NCI-H146 treated with DMSO at 0.1 percent for 48 hours (cell line): ENCODE results near the gene ECHS1.
"Not testable (repeated sequence)": the region's sequence is repeated elsewhere in the genome, so short reads cannot be mapped to it uniquely, and the experiment has no call there.

ENCODE experiments used
- DNase-seq: peaks from one replicate; lab custom pipeline; 2025; ENCODE audit not compliant: unreplicated experiment; lab: John Stamatoyannopoulos, UW

Gene ECHS1

DNA sequence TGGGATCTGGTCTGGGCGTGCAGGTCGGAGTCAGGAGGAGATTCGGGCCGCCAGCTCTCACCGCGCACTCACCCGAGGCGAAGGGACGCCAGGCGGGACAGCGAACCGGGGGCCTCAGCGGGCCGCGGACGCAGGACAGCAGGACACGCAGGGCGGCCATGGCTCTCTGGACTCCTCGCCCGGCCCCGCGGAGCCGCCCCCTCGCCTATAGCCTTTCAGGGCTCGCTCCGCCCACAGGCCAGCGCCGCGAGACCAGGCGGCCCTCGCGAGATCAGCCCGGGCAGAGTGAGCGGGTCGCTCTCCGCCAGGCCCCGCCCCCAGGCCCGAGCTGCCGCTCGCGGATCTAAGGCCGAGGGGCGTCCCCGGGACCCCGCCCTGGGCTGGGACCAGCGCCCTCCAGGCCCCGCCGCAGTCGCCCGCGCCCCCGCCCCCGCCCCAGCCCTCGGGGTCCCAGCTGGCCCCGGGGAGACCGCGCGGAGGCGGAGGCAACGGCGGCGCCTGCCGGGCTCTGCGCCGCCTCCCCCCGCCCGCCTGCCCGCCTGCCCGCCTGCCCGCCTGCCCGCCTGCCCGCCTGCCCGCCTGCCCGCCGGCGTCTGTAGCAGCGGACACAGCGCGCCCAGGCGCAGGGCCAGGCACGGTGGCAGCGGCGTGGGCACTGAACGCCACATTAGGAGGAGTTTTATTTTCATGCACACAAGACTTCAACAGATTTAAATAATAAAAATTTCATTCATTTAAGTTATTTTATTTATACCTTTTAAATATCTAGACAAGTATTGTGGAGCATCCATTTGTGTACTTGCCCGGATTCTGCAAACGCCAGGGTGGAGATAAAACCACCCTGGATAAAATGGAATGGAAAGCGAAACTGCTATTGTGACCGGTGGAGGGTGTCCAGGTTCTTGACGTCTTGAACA lies at the start of gene ECHS1:
Gene ECHS1 (minus strand): TSS at position 181 of the 917 bp plus-strand sequence. CDS start 21 bp downstream, at position 160.
- DNase-seq = peak; percentile 76

DNA sequence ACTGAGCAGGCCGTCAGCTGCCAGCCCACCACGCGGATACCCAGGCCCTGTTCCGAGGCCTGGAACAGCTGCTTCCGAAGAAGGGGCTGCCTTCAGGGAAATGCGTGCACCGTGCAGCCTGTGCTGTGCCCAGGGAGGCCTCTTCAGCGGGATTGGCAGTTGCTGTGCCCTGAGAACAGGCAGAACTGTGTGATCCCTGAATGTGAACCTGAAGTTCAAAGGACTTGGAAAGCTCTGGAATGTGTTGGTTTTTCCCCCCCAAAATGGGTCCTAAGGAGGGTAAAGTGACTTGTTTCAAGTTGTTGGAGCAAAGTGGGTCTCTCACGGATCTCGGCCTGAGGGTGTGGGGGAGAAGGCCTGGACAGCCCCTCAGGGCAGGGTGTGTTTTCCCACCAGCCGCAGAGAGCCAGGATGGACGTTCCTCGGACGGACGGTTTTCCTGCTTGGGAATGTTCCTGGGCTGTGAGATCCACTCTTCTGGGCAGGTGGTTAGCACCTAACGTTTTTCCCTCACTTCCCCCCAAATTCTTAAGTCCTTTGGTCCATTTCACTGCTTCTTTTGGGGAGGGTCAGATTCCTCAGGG lies 49.2 kb upstream of the ECHS1 start:
- no peak for DNase-seq

DNA sequence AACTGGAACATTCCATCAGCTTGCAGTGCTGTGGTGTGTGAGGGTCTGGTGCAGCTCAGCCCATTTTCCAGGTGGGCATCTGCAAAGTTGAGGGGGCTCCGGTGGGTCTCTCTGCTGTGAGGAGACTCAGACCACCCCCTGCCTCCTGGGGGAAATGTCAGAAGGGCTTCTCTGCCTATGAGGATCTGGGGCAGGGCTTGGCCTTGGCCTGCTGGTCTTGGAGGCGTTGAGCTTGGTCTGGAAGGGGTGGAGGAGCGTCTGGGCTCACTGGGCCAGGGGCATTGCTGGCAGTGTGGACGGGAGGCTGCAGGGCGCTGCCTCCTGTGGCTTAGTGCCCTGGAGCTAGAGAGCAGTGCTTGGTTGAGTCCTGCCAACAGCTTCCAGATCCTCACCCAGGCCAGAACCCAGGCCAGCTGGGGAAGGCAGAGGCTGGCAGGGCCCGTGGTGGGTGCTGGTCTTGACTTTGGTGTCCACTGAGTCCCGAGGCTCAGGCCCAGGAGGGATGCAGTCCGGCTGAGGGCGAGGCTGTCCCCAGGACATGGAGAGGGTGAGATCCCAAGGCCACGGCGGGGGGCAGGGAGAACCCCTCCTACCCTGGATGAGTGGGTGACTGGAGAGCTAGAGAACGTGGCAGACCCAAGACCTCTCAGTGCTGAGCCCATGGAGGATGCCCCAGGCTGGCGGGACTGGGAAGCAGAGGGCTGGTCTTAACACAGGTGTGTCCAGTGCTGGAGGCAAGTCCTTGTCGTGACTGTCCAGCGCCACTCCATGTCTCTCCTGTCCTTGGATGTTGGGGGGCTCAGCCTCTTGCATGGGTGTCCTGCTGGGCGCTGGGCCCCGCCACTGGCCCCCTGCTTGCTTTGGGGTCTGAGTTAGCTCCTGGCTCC lies 48.4 kb upstream of the ECHS1 start:
- DNase-seq = no peak

DNA sequence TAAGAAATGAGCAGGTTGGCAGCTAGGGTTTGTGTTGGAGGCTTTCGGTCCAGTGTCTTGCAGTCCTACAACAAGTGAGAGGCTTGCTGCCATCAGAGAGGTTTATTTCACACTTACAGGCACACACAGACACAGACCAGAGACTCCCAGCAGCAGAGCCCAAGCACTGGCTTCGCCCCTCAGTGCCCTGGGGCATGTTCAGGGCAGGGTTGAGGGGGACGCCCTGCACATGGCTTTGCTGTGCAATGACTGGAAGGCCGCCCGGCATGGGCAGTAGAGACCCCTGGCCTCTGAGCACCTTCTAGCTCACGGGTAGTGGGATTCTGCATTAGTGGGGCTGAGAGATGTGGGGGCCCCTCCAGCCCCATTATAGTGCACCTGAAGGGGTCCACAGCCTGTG lies 47.4 kb upstream of the ECHS1 start:
- no peak for DNase-seq

DNA sequence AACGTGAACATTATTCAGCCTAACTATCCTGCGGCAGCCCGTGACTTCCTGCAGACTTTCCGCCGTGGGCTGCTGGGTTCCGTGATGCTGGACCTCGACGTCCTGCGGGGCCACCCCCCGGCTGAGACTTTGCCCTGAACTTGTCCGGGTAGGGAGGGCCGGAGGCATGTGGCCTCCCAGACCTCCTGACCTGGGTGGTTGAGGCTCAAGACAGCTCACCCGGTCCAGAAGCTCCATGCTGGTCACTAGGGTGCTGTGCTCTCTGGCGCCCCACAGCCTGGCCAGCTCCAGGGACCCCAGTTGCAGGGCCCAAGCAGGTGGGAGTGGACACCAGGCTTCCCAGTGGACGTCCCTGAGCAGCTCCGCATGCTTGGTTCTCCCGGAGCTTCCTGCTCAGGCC lies 46.9 kb upstream of the ECHS1 start:
- DNase-seq = no peak

DNA sequence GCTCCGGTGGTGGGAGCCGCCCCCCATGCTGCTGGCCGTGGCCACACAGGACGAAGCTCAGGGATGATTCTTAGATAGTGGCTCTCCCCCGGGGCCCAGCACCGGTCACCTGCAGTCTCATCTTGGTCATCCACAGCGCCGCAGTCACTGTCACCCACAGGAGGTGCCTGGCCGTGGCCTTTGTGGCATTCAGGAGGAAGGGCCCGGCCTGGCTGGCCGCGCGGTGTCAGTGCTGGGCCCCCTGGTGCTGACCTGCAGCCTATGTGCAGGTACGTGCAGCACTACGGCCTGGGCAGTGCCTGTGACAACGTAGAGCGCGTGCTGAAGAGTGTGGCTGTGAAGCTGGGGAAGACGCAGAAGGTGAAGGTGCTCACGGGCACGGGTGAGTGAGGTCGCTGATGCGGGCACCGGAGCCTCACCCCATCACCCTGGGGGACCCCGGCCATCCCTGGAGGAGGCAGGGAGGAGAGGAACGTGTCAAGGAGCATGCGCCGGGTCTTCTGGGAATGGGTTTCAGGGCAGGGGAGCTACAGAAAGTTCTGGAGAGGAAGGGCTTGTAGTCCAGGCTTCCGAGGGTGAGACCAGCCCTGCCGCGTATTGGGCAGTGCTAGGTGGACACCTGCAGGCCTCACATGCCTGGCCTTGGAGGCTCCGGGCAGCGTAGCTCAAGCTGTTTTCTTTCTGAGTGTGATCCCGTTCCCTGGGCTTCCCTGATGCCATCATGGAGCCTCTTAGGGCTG lies 46.2 kb upstream of the ECHS1 start:
- no peak for DNase-seq

DNA sequence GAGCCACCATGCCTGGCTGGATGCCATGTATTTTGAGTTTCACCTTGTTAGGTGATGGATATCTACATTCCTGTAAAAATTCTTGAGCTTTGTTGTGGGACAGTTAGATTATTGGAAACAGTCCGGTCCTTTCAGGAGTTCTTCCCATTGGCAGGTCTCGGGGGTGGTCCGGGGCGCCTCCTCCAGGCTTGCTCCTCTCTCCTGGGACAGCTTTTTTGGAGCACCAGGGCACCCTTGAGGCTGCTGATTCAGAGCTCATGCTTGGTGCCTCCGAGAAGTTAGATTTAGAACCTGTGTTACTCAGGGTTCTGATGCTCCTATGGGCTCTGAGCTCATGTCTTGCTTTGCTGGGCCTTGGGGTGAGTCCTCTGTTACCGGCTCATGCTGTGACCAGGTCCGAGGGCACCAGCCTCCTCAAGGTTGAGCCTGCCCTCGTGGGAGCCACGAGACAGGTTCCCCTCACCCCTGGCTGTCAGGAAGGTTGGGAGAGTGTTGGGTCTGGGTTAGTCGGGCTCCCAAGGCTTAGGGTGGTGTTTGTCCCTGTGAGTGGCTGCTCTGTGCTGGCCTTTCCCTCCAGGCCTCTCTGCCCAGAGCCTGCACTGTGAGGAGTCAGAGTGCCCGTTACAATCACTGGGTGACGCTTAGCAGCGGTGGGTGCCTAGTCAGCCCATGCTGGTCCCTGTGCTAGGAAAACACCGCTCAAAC lies 45.3 kb upstream of the ECHS1 start:
- no peak for DNase-seq

DNA sequence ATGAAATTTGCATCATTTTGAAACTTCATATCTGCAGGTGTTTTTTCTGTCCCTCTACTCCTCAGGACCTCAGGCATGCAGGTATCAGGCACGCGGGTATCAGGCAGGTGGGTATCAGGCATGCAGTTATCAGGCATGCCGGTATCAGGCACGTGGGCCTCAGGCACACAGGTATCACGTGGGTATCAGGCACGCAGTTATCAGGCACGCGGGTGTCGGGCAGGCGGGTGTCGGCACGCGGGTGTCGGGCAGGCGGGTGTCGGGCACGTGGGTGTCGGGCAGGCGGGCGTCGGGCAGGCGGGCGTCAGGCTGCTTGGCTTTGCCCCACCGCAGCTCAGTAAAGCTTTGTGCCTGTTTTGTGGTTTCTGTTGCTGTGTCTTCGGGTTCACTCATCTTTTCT lies 42.6 kb upstream of the ECHS1 start:
- no peak for DNase-seq

DNA sequence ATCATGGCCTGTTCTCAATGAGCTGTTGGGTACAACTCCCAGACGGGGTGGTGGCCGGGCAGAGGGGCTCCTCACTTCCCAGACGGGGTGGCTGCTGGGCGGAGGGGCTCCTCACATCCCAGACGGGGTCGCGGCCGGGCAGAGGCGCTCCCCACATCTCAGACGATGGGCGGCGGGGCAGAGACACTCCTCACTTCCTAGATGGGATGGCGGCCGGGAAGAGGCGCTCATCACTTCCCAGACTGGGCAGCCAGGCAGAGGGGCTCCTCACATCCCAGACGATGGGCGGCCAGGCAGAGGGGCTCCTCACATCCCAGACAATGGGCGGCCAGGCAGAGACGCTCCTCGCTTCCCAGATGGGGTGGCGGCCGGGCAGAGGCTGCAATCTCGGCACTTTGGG lies 41.2 kb upstream of the ECHS1 start:
- DNase-seq = not testable (repeated sequence)

DNA sequence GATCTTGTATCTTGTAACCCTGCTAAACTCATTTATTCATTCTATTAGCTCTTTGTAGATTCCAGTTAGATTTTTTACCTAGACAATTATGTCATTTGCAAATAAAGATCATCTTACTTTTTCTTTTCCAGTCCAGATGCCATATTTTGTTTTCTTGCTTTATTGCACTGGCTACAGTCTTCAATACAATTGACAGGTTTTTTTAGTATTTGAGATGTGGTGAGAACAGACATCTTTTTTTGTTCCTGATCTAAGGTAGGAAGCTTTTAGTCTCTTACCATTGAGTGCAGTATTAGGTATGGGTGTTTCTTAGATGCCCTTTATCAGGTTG lies 39.2 kb upstream of the ECHS1 start:
- no peak for DNase-seq

DNA sequence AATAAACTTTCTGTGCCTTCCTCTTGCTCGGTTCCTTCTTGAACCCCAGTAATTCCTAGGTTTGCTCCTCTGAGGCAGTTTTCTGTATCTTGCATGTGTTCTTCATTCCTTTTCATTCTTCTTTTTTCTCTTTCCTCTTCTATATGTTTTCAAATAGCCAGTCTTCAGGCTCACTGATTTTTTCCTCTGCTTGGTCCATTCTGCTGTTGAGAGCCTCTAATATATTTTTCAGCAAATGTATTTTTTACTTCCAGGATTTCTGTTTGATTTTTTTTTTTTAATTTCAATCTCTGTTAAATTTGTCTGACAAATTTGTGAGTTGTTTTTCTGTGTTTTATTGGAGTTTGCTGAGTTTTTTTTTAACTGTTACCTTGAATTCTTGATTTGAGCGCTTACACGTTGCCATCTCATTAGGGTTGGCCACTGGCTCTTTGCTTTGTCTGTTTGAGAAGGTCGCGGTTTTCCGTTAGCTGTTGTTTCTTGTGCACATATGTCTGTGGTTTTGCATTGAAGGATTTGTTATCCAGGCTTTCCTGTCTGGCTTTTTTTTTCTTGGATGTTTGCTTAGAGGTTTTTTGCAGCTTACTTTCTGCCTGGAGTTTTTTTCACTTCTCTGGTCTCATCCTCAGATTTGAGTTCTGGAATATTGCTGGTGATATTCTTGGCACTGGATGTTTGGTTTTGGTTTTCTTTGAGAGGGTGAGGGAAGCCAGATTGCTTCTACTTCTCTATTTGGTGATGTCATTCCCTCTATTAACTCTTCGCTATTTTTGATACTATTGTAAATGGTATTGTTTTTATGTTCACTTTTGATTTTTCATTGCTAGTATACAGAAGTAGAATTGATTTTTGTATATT lies 38.6 kb upstream of the ECHS1 start:
- DNase-seq = no peak

DNA sequence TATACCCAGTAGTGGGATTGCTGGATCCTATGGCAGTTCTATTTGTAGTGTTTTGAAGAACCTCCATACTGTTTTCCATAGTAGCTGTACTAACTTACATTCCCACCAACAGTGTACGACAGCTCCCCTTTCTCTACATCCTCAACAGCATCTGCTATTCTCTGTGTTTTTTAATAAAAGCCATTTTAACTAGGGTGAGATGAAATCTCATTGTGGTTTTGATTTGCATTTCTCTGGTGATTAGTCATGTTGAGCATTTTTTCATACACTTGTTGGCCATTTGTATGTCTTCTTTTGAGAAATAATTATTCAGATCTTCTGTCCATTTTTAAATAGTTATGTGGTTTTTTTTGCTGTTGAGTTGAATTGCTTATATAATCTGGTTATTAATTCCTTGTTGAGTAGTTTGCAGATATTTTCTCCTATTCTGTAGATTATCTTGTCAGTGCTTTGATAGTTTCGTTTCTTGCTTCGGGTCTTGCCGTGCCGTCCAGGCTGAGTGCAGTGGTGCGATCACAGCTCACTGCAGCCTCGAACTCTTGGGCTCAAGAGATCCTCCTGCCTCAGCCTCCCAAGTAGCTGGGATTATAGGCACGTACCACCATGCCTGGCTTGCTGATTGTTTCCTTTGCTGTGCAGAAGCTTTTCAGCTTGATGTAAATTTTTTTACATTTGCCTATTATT lies 32.8 kb upstream of the ECHS1 start:
- no peak for DNase-seq

DNA sequence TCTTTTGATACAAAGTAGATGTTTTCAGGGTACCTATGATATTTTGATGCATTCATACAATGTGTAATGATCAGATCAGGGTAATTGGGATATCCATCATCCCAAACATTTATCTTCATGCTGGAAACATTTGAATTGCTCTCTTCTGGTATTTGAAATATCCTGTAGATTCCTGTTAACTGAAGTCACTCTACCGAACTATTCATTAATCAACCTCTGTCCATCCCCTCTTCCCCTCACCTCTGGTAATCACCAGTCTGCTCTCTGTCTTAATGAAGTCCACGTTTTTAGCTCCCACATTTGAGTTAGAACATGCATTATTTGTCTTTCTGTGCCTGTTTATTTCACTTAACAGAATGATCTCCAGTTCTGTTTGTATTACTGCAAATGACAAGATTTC lies 32.1 kb upstream of the ECHS1 start:
- no peak for DNase-seq

DNA sequence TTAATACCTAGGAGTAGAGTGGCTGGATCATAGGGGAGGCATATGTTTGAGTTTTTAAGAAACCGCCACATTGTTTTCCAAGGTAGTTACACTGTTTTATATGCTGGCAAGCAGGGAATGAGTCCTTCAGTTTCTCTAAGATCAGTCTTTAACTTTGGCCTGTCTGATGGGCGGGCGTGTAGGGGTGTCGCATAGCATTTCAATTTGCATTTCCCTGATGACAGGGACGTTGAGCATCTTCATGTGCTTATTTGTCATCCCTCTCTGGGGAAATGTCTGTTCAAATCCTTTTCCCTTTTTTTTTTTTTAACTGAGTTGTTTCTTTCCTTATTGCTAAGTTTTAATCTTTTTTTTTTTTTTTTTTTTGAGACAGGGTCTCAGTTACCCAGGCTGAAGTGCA lies 30.6 kb upstream of the ECHS1 start:
- no peak for DNase-seq

DNA sequence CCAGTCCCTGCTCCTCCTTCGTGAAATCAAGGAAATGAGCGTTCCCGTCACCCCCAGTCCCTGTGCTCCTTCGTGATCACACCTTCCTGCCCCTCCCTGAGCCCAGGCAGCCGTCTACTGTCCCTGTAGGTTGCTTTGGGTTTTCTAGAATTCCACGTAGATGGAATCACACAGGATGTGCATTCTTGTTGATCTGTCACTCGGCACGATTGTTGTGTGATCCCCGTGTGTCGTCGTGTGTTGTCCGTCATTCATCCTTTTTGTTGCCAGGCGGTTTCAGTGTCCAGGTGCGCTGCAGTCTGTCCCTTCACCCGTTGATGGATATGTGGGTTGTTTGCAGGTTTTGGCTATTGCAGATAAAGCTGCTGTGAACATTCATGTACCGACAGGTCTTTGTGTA lies 30.2 kb upstream of the ECHS1 start:
- no peak for DNase-seq

DNA sequence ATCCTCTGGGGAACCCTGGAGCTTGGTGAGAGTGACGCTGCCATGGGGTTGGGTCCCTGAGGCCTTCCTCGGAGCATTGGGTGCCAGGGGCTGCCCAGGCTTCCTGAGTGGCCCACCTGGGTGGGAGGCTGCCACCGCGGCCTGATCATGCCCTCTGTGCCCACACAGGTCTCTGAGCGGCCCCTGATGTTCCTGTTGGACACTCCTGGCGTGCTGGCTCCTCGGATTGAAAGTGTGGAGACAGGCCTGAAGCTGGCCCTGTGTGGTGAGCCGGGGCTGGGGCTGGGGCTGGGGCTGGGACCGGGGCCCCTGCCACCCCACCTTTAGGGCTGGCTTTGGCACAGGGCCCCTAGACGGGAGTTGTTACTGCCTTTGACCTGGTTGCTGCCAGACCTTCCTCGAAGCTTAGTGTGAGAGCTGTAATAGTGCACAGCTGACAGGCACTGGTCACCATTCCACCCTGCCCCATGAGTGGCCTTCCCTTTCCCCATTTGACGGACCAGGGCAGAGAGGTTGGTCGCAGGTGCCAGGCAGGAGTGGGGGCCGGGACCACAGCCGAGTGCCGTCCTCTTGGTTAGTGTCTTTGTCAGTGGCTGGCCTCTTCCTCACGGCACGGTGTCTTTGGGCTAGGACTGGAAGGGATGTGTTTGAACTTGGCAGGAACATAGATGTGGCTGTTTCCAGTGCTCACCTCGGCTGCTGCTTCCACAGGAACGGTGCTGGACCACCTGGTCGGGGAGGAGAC lies 29.0 kb upstream of the ECHS1 start:
- DNase-seq = no peak

DNA sequence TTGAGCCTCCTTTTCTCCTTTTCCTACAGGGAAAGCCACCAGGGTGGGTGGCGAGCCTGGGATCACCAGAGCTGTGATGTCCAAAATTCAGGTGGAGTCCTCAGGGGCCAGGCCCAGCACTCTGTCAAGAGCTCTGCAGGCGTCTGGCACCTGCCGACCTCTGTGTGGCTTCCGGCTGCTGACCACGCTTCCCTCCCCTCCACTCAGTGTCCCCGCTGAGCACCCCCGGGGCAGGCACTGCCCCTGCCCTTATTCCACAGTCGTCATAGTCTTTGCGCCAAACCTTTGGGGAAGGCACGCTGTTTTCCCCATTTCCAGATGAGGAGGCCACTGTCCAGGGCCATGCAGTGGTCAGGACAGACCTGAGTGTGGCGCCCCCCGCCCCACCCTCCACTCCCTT lies 28.3 kb upstream of the ECHS1 start:
- no peak for DNase-seq
